Endothelial cell of umbilical vein (primary cell): ENCODE measurements around the gene CSNK1A1. TPM values are rescaled to one million over a fixed set of nuclear protein-coding genes. Genes with fewer than 3 reads are reported as not detected.

Experiments used
- BruUV-seq: library from RNA; stranded (reverse); fragments of 400-500 nt; replicated peaks from 2 replicates; lab custom pipeline; 2021; lab: Mats Ljungman, UMichigan
- CTCF ChIA-PET: fragments of 300-600, 350-600 bp; sonication (Branson Sonifier 250); formaldehyde crosslinking; loops from one replicate; lab custom pipeline; 2021; ENCODE audit warnings: antibody characterized with exemption, inconsistent platforms; lab: Charles Lee
- POLR2A ChIA-PET: fragments of 300-600, 350-600 bp; sonication (Branson Sonifier 250); formaldehyde crosslinking; loops from one replicate; lab custom pipeline; 2021; ENCODE audit warnings: antibody characterized with exemption, inconsistent platforms; lab: Charles Lee
- DNase-seq: peaks from one replicate; pipeline ENCODE4 v3.0.0-alpha.2; 2011; ENCODE audit warnings: low read depth, low spot score
- FAIRE-seq: peaks from 2 replicates; lab custom pipeline; 2011; peaks lifted over from hg19 to GRCh38; lab: Jason Lieb, UNC
- H2AFZ ChIP-seq: 2 replicates; pipeline ENCODE4 v1.6.0; 2012; ENCODE audit warnings: low read depth, low read length, control low read depth, inconsistent platforms
- H3K27ac ChIP-seq: 2 replicates; pipeline ENCODE4 v1.5.1; 2011; ENCODE audit warnings: low read depth, mild to moderate bottlenecking, control low read depth, low read length, moderate library complexity; ENCODE audit not compliant: insufficient read depth
- H3K27me3 ChIP-seq, 2 experiments: 2 replicates each; pipeline versions ENCODE4 v1.6.0 to v1.6.1; 2011; ENCODE audit warnings: low read length in 2 of 2, mixed read lengths in 1 of 2; ENCODE audit not compliant: control insufficient read depth in 2 of 2, insufficient read depth in 2 of 2
- H3K36me3 ChIP-seq, 2 experiments: 2 replicates in 1 of 2; 3 replicates in 1 of 2; pipeline ENCODE4 v1.5.1; 2011; ENCODE audit warnings: low read length in 2 of 2, mild to moderate bottlenecking in 1 of 2, moderate library complexity in 1 of 2; ENCODE audit not compliant: control insufficient read depth in 2 of 2, insufficient read depth in 2 of 2; ENCODE audit errors: extremely low read depth in 1 of 2
- H3K4me1 ChIP-seq: 3 replicates; pipeline ENCODE4 v1.5.1; 2011; ENCODE audit warnings: mild to moderate bottlenecking, low read length; ENCODE audit not compliant: control insufficient read depth, insufficient read depth; ENCODE audit errors: extremely low read depth
- H3K4me2 ChIP-seq: 2 replicates; pipeline ENCODE4 v1.6.1; 2011; ENCODE audit warnings: low read length, control low read depth, mixed read lengths; ENCODE audit not compliant: insufficient read depth
- H3K4me3 ChIP-seq, 3 experiments: fragments of 200-600 bp in 1 of 3; sonication (generic), shearing (Covaris generic) in 1 of 3; replicated peaks in 1 of 3; 2 replicates each; pipeline ENCODE4 v1.5.1; 2011 to 2016; ENCODE audit warnings: control low read depth in 3 of 3, low read length in 3 of 3, mild to moderate bottlenecking in 2 of 3, inconsistent platforms in 1 of 3, low read depth in 1 of 3, moderate library complexity in 1 of 3; ENCODE audit not compliant: insufficient read depth in 1 of 3
- H3K79me2 ChIP-seq: 2 replicates; pipeline ENCODE4 v1.6.0; 2012; ENCODE audit warnings: low read length, inconsistent platforms; ENCODE audit not compliant: control insufficient read depth, insufficient read depth
- H3K9ac ChIP-seq: replicated peaks from 2 replicates; pipeline ENCODE3; 2011; ENCODE audit warnings: low read length, control low read depth; ENCODE audit not compliant: insufficient read depth; ENCODE audit errors: extremely low read depth
- H3K9me1 ChIP-seq: replicated peaks from 3 replicates; pipeline ENCODE4 v1.6.0; 2011; ENCODE audit warnings: mild to moderate bottlenecking, low read length; ENCODE audit not compliant: control insufficient read depth, insufficient read depth; ENCODE audit errors: extremely low read depth
- H3K9me3 ChIP-seq: replicated peaks from 2 replicates; pipeline ENCODE4 v1.5.1; 2012; ENCODE audit warnings: low read length, inconsistent platforms; ENCODE audit not compliant: control insufficient read depth, insufficient read depth
- H4K20me1 ChIP-seq: replicated peaks from 2 replicates; pipeline ENCODE3; 2011; ENCODE audit warnings: mild to moderate bottlenecking, low read length; ENCODE audit not compliant: control insufficient read depth, insufficient read depth; ENCODE audit errors: extremely low read depth
- EZH2 ChIP-seq: IDR thresholded peaks from 2 replicates; pipeline ENCODE4 v1.6.1; 2012; ENCODE audit warnings: borderline replicate concordance, low read depth, mild to moderate bottlenecking, moderate library complexity, low read length, inconsistent platforms; ENCODE audit not compliant: severe bottlenecking
- FOS ChIP-seq: IDR thresholded peaks from 2 replicates; pipeline ENCODE4 v1.6.1; 2011; ENCODE audit warnings: mild to moderate bottlenecking, low read length, moderate library complexity, borderline replicate concordance; ENCODE audit not compliant: insufficient read depth
- GATA2 ChIP-seq: IDR thresholded peaks from 2 replicates; pipeline ENCODE4 v1.7.0; 2011; ENCODE audit warnings: low read depth, mild to moderate bottlenecking, moderate library complexity, mixed read lengths, low read length; ENCODE audit not compliant: insufficient read length, insufficient read depth
- JUN ChIP-seq: IDR thresholded peaks from 2 replicates; pipeline ENCODE4 v1.6.1; 2011; ENCODE audit warnings: borderline replicate concordance, low read depth; ENCODE audit not compliant: insufficient read length, insufficient read depth
- MYC ChIP-seq: IDR thresholded peaks from one replicate; pipeline ENCODE4 v1.6.1; 2011; ENCODE audit warnings: mild to moderate bottlenecking, low read depth, low read length
- POLR2A ChIP-seq: IDR thresholded peaks from 2 replicates; pipeline ENCODE4 v1.6.1; 2012; ENCODE audit warnings: low read depth, mild to moderate bottlenecking, control low read depth, low read length
- POLR2AphosphoS5 ChIP-seq: IDR thresholded peaks from 2 replicates; pipeline ENCODE4 v1.6.1; 2012; ENCODE audit warnings: low read depth, mild to moderate bottlenecking, control low read depth, low read length, moderate library complexity; ENCODE audit not compliant: insufficient read depth
- dilution Hi-C: fragments of 300-500 bp; cut with MboI; formaldehyde crosslinking; loops from one replicate; pipeline ENCODE4 v1.15.0; 2019; ENCODE audit warnings: low sequenced_read_pairs; ENCODE audit not compliant: extremely low pct_ligation_motif_present
- intact Hi-C: fragments of 100-400 bp; cut with micrococcal nuclease; formaldehyde crosslinking; loops from one replicate; pipeline ENCODE4 v1.10.0; 2022
- polyA plus RNA-seq, 4 experiments: library from polyadenylated mRNA; depleted of rRNA in 3 of 4; stranded (reverse) in 3 of 4; unstranded in 1 of 4; fragments of >200 nt; gene quantifications; 2 replicates each; pipeline versions ENCODE4 v1.2.1 to v1.2.3, GENCODE V29; 2011 to 2012; ENCODE audit warnings: missing spikeins in 1 of 4
- total RNA-seq: library from RNA; stranded (reverse); gene quantifications from 2 replicates; pipeline ENCODE4 v1.2.3, GENCODE V29; 2021
- TF ChIP-seq, protein P1 (sequence below): IDR thresholded peaks from 2 replicates; pipeline ENCODE4 v1.6.1; 2011; ENCODE audit not compliant: insufficient read depth, insufficient read length

Gene CSNK1A1
- total and polyA plus RNA-seq, 2 donors (not counting 3 experiments of a cell fraction or from before 2014, with no cell fraction given) = 74.1 to 253 TPM

- no peak overlapping the region for H3K27ac ChIP-seq
- no peak overlapping the region for H3K4me3 ChIP-seq
- TF ChIP-seq POLR2A (no peak), MYC (no peak)
- TF ChIP-seq, protein P1, sequence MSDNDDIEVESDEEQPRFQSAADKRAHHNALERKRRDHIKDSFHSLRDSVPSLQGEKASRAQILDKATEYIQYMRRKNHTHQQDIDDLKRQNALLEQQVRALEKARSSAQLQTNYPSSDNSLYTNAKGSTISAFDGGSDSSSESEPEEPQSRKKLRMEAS = no peak
- no TSS peak for BruUV-seq
- peaks cover under 1% of the 10 kb centered on the region for H3K4me1 ChIP-seq
- intact Hi-C loops = no loop called here
- H3K79me2 ChIP-seq = no peaks in the 10 kb centered on the region
- no peaks in the 10 kb centered on the region for H3K27me3 ChIP-seq
- no peaks in the 10 kb centered on the region for H3K9me1 ChIP-seq
- CTCF ChIA-PET = interaction anchor here (1.1 to 1.4 kb wide), 2 partner anchors 10 to 136 kb away, joined by 3 to 6 read pairs; no protein-coding TSS in a partner anchor
- H3K9me3 ChIP-seq = no peaks in the 10 kb centered on the region
- H2AFZ ChIP-seq = peak overlapping the region; percentile 15
- POLR2A ChIA-PET = no interaction called here
- peak; percentile 73 for DNase-seq
- no peaks in the 10 kb centered on the region for H3K36me3 ChIP-seq
- no peak overlapping the region for H3K4me2 ChIP-seq
- FAIRE-seq = no peak
- no peaks in the 10 kb centered on the region for H4K20me1 ChIP-seq
- H3K9ac ChIP-seq = no peak overlapping the region
- dilution Hi-C loops = no loop called here
These were observed 23.9 kb upstream of the CSNK1A1 start for GRCh38 chr5:149575131-149575530.

DNA sequence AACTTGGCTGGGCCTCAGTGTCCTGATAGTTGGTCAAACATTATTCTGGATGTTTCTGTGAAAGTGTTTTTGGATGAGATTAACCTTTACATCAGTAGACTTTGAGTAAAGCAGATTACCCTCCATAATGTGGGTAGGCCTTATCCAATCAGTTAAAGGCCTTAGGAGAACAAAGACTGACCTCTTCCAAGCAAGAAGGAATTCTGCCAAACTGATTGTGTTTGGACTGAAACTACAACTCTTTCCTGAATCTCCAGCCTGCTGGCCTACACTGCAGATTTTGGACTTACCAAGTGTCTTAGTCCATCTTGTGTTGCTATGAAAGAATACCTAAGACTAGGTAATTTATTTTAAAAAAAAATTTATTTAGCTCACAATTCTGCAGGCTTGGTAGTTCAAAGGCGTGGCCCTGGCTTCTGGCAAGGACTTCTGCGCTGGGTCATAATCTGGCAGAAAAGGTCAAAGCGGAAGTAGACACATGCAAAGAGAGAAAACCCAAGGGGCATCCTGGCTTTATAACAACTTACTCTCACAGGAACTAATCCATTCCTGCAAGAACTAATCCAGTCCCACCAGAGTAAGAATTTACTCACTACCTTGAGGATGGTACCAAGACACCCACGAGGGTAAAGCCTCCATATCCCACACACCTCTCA is 21.5 kb upstream of the CSNK1A1 start:
- Histone ChIP-seq H3K79me2 (no peaks in the 10 kb centered on the region), H3K4me3 (no peak overlapping the region), H3K4me2 (no peak overlapping the region), H3K9me1 (no peaks in the 10 kb centered on the region), H4K20me1 (no peaks in the 10 kb centered on the region), H3K9me3 (no peaks in the 10 kb centered on the region), H3K9ac (no peak overlapping the region), H3K27ac (no peak overlapping the region), H3K4me1 (no peaks in the 10 kb centered on the region), H3K36me3 (no peaks in the 10 kb centered on the region), H3K27me3 (no peaks in the 10 kb centered on the region), H2AFZ (no peak overlapping the region)
- DNase-seq = no peak
- ChIA-PET CTCF (no interaction called here), POLR2A (no interaction called here)
- dilution Hi-C loops (no loop called here), intact Hi-C loops (no loop called here)
- TF ChIP-seq JUN (no peak), FOS (no peak), GATA2 (no peak), EZH2 (no peak), POLR2AphosphoS5 (no peak)
- TF ChIP-seq, protein P1 = no peak
- FAIRE-seq = no peak
- BruUV-seq = no TSS peak
